ENCODE results near the gene C5orf47.
A peak's percentile ranks its signal among the peaks of the same experiment; 100 is the strongest.
"Not testable (repeated sequence)": the region's sequence is repeated elsewhere in the genome, so short reads cannot be mapped to it uniquely, and the experiment has no call there.

The C5orf47 gene

GRCh38 chr5:173970878-173971650 lies 17.9 kb upstream of the C5orf47 start:
- no peak for DNase-seq

GRCh38 chr5:173971681-173972345 lies 17.2 kb upstream of the C5orf47 start:
- DNase-seq, result no peak

- DNase-seq, result no peak
Observed at GRCh38 chr5:173972607-173972924, 16.4 kb upstream of the C5orf47 start.

GRCh38 chr5:173972925-173973615 lies 15.9 kb upstream of the C5orf47 start:
- DNase-seq, result peak; percentile 51 to 80 (median 64)

- DNase-seq, result peak in 1 of 6 experiments; percentile 26
Observed at GRCh38 chr5:173973616-173973969, 15.4 kb upstream of the C5orf47 start.

GRCh38 chr5:173974688-173975239 lies 14.2 kb upstream of the C5orf47 start:
- DNase-seq, result no peak

GRCh38 chr5:173981185-173981761 lies 7.7 kb upstream of the C5orf47 start:
- DNase-seq, result no peak

GRCh38 chr5:173984218-173984617 lies 4.8 kb upstream of the C5orf47 start:
- no peak for DNase-seq

GRCh38 chr5:173989432-173990082 lies 587 bp downstream of the C5orf47 start:
- DNase-seq, result no peak

GRCh38 chr5:173997331-173997730 lies 8.4 kb downstream of the C5orf47 start:
- no peak for DNase-seq

GRCh38 chr5:173998531-173998930 lies 9.6 kb downstream of the C5orf47 start:
- DNase-seq, result no peak

- no peak for DNase-seq
Observed at GRCh38 chr5:174000076-174000475, 11.1 kb downstream of the C5orf47 start.

GRCh38 chr5:174003795-174004194 lies 14.8 kb downstream of the C5orf47 start:
- DNase-seq, result no peak

GRCh38 chr5:174008922-174009321 lies 20.0 kb downstream of the C5orf47 start:
- DNase-seq, result no peak

GRCh38 chr5:174010365-174010764 lies 21.4 kb downstream of the C5orf47 start:
- no peak for DNase-seq

- no peak for DNase-seq
Observed at GRCh38 chr5:174011441-174011840, 22.5 kb downstream of the C5orf47 start.

GRCh38 chr5:174020069-174020927 lies 31.3 kb downstream of the C5orf47 start:
- DNase-seq, result not testable (repeated sequence)

GRCh38 chr5:174020928-174021304 lies 31.9 kb downstream of the C5orf47 start:
- no peak for DNase-seq

GRCh38 chr5:174022384-174023095 lies 33.6 kb downstream of the C5orf47 start:
- no peak for DNase-seq

GRCh38 chr5:174030286-174030685 lies 41.3 kb downstream of the C5orf47 start:
- no peak for DNase-seq
